GM21717 (cell line): ENCODE data around the gene CARD10.
"Not testable (repeated sequence)": the region's sequence is repeated elsewhere in the genome, so short reads cannot be mapped to it uniquely, and the experiment has no call there.

Source experiments
- ATAC-seq: cut with Tn5 transposase; IDR thresholded peaks from one replicate; pipeline ENCODE4 v1.9.1; 2021; ENCODE audit warnings: mild to moderate bottlenecking, moderate library complexity; ENCODE audit not compliant: unreplicated experiment

CARD10 gene

GRCh38 chr22:37527081-37527752 is 8.0 kb upstream of the CARD10 start:
- ATAC-seq, result not testable (repeated sequence)

GRCh38 chr22:37526376-37526775 is 7.2 kb upstream of the CARD10 start:
- no peak for ATAC-seq

GRCh38 chr22:37525746-37526350 is 6.6 kb upstream of the CARD10 start:
- no peak for ATAC-seq

GRCh38 chr22:37525073-37525745 is 6.0 kb upstream of the CARD10 start:
- no peak for ATAC-seq

- ATAC-seq, result no peak
These were observed 3.3 kb upstream of the CARD10 start for GRCh38 chr22:37522482-37522881.

- ATAC-seq, result no peak
These were observed 2.1 kb upstream of the CARD10 start for GRCh38 chr22:37521236-37521739.

GRCh38 chr22:37520776-37521191 is 1.6 kb upstream of the CARD10 start:
- no peak for ATAC-seq

GRCh38 chr22:37518509-37519267 is 527 bp downstream of the CARD10 start:
- no peak for ATAC-seq

- no peak for ATAC-seq
These were observed 1.3 kb downstream of the CARD10 start for GRCh38 chr22:37517826-37518450.

- ATAC-seq, result no peak
These were observed 2.8 kb downstream of the CARD10 start for GRCh38 chr22:37516456-37516855.

GRCh38 chr22:37515901-37516300 is 3.3 kb downstream of the CARD10 start:
- no peak for ATAC-seq

GRCh38 chr22:37514526-37515051 is 4.6 kb downstream of the CARD10 start:
- ATAC-seq, result no peak

- ATAC-seq, result no peak
These were observed 7.7 kb downstream of the CARD10 start for GRCh38 chr22:37511395-37512104.

GRCh38 chr22:37510091-37510490 is 9.1 kb downstream of the CARD10 start:
- ATAC-seq, result no peak

- no peak for ATAC-seq
These were observed 10.0 kb downstream of the CARD10 start for GRCh38 chr22:37509059-37509860.

GRCh38 chr22:37508431-37508992 is 10.7 kb downstream of the CARD10 start:
- no peak for ATAC-seq

GRCh38 chr22:37507731-37508130 is 11.5 kb downstream of the CARD10 start:
- ATAC-seq, result no peak

GRCh38 chr22:37505989-37506388 is 13.2 kb downstream of the CARD10 start:
- ATAC-seq, result no peak

- ATAC-seq, result no peak
These were observed 13.7 kb downstream of the CARD10 start for GRCh38 chr22:37505565-37505964.
